Activated naive CD8-positive, alpha-beta T cell treated with anti-CD3 and anti-CD28 coated beads, Interleukin-2, amount 10 ng/mL, durations not matched to agents 7 days and 5 days (primary cell): ENCODE results near the gene FGFRL1. TPM values are rescaled to one million over a fixed set of nuclear protein-coding genes. Genes with fewer than 3 reads are reported as not detected.
A peak's percentile ranks its signal among the peaks of the same experiment; 100 is the strongest.

Experiments
- ATAC-seq: fragments of 150-1000 bp; cut with Tn5 transposase; one replicate; pipeline ENCODE4 v1.10.0; 2021; ENCODE audit warnings: low read depth, moderate library complexity
- POLR2A ChIA-PET: fragments of 350-600 bp; sonication (Branson Sonifier 250); formaldehyde crosslinking; loops from one replicate; lab custom pipeline; 2021; ENCODE audit warnings: antibody characterized with exemption; lab: Charles Lee
- DNase-seq: peaks from one replicate; pipeline ENCODE4 v3.0.0; 2021
- H3K27ac Mint-ChIP-seq: one replicate; pipeline ENCODE4 v1.8.0; 2022; ENCODE audit warnings: mild to moderate bottlenecking, mixed read lengths
- H3K27me3 Mint-ChIP-seq: one replicate; pipeline ENCODE4 v1.8.0; 2022; ENCODE audit warnings: mild to moderate bottlenecking, moderate library complexity, mixed read lengths
- H3K36me3 Mint-ChIP-seq: one replicate; pipeline ENCODE4 v1.8.0; 2021; ENCODE audit warnings: mild to moderate bottlenecking, mixed read lengths
- H3K4me1 Mint-ChIP-seq: one replicate; pipeline ENCODE4 v1.8.0; 2021; ENCODE audit warnings: mixed read lengths
- H3K4me3 Mint-ChIP-seq: one replicate; pipeline ENCODE4 v1.8.0; 2022; ENCODE audit warnings: mild to moderate bottlenecking, moderate library complexity, mixed read lengths
- H3K9me3 Mint-ChIP-seq: one replicate; pipeline ENCODE4 v1.8.0; 2021; ENCODE audit warnings: mixed read lengths
- total RNA-seq, 2 experiments: library from RNA; stranded (reverse); gene quantifications; one replicate each; pipeline ENCODE4 v1.2.3, GENCODE V29; 2021

FGFRL1 gene
- total RNA-seq, 2 experiments from 2014 or later: 15.5 to 19.1 TPM

DNA sequence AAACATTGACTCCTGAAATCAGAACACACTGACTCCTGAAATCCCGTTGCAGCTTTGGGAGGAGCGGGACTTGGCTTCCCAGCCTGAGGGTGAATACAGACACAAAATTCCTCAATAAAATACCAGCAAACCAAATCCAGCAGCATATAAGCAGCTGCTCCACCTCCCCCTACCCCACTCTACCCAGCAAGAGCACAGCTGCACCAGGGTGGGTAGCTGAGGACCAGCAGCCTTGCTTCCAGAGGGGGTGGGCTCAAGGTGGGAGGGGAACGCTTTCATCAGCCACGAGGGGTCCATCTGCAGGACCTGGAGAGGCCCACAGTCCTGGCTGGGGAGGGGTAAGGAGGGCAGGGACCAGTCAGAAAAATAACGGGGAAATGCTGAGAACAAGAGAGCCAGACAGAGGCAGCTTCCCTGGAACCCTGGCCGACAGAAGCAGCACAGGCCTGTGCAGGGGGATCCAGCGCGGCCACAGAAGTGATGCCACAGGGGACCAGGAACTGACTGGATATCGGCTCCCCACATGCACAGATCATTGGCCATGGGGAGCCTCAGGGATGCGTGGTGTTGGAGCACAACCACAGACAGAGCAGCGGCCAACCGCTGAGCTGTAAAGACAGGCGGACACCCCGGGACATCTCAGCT is 49.8 kb downstream of the FGFRL1 start:
- POLR2A ChIA-PET: no interaction called here
- Mint-ChIP-seq H3K4me3 (no peak overlapping the region), H3K36me3 (no peaks in the 10 kb centered on the region), H3K27me3 (peaks cover 23% of the 10 kb centered on the region), H3K27ac (no peak overlapping the region), H3K4me1 (peaks cover 7% of the 10 kb centered on the region), H3K9me3 (peaks cover 1% of the 10 kb centered on the region)
- DNase-seq (no peak), ATAC-seq (no peak)

- POLR2A ChIA-PET: no interaction called here
- DNase-seq (no peak), ATAC-seq (no peak)
- Mint-ChIP-seq H3K27ac (no peak overlapping the region), H3K36me3 (no peaks in the 10 kb centered on the region), H3K27me3 (peaks cover 23% of the 10 kb centered on the region), H3K4me3 (no peak overlapping the region), H3K4me1 (peaks cover 5% of the 10 kb centered on the region), H3K9me3 (peaks cover 1% of the 10 kb centered on the region)
Measured at GRCh38 chr4:1061760-1062159, 50.3 kb downstream of the FGFRL1 start.

DNA sequence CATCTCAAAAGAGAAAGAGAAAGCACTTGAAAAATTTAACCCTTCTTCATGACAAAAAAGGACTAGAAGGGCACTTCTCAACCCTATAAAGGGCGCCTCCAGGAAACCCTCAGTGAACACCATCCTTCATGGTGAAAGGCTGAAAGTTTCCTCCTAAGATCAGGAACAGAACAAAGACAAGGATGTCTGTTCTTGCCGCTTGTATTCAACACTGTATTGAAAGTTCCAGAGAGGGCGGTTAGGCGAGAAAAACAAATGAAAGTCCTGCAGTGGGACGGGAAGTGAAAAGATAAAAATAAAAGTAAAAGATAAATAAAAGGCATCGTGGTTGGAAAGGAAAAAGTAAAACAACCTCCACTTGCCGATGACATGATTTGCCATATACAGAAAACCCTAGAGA is 51.0 kb downstream of the FGFRL1 start:
- H3K4me1 Mint-ChIP-seq: peaks cover 5% of the 10 kb centered on the region
- ATAC-seq (no peak), DNase-seq (no peak)
- peaks cover 1% of the 10 kb centered on the region for H3K9me3 Mint-ChIP-seq
- H3K27ac Mint-ChIP-seq: no peak overlapping the region
- H3K36me3 Mint-ChIP-seq: no peaks in the 10 kb centered on the region
- peaks cover 25% of the 10 kb centered on the region for H3K27me3 Mint-ChIP-seq
- peak overlapping the region; percentile 4 for H3K4me3 Mint-ChIP-seq
- POLR2A ChIA-PET: no interaction called here

DNA sequence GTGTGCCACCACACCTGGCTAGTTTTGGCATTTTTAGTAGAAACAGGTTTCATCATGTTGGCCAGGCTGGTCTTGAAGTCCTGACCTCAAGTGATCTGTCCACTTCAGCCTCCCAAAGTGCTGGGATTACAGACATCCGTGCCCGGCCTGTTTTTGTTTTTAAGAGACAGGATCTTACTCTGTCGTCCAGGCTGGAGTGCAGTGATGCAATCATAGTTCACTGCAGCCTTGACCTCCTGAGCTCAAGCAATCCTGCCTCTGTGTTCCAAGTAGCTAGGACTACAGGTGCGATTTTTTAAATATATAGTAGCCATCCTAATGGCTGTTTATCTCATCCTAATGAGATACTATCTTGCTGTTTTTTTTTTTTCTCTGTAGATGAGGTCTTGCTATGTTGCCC is 54.3 kb downstream of the FGFRL1 start:
- Mint-ChIP-seq H3K4me1 (peaks cover 5% of the 10 kb centered on the region), H3K27ac (no peak overlapping the region), H3K27me3 (peaks cover 33% of the 10 kb centered on the region), H3K4me3 (no peak overlapping the region), H3K36me3 (no peaks in the 10 kb centered on the region), H3K9me3 (peaks cover 1% of the 10 kb centered on the region)
- POLR2A ChIA-PET: interaction anchor here (1.1 kb wide), 1 partner anchor 10 kb away, joined by 4 read pairs; no protein-coding TSS in a partner anchor
- no peak for DNase-seq
- ATAC-seq: no peak

DNA sequence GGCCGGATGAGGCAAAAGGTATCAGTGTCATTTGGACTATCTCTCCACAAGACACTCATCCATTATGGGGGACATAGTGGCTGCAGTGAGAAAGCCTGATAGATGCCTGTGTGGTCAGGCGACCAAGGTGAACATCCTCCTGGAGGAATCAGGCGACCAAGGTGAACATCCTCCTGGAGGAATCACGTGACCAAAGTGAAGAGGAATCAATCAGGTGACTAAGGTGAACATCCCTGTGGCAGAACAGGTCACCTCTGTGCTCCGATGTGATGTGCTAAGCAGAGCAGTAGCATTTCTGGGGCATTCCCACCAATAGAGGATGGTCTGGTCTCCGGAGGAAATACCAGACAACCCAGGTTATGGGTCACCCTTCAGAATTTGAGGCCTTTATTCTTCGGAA is 58.0 kb downstream of the FGFRL1 start:
- Mint-ChIP-seq H3K27ac (no peak overlapping the region), H3K4me3 (no peak overlapping the region)

DNA sequence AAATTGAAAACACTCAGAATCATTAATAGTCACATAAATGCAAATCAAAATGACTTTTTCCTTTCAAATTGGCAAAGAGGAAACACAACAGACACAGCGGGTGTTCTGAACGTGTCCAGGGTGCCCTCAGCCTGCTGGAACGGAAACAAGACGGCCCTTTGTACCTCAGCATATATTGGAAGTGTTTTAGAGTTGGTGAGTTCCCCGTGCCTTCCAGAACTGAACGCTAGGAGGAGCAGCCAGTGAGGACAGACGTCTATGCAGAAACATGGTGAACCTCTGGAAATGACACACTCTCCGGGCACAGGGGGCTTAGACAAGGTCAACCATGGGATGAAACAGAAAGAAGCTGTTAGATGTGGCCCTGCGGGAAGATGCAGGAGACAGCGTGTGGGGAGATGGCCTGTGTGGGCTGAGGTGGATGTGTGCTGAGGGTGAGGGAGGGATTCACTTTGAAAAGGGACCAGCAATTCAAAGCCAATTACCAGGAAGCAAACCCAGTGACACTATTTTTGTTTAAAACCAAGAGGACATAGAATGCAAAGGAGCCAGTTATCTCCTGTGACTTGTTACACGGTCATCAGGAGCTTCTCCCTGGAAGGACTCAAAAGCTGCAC is 61.5 kb downstream of the FGFRL1 start:
- POLR2A ChIA-PET: no interaction called here
- peaks cover 9% of the 10 kb centered on the region for H3K4me1 Mint-ChIP-seq
- no peak overlapping the region for H3K4me3 Mint-ChIP-seq
- ATAC-seq (peak; percentile 94), DNase-seq (peak; percentile 54)
- no peak overlapping the region for H3K27ac Mint-ChIP-seq
- no peaks in the 10 kb centered on the region for H3K9me3 Mint-ChIP-seq
- H3K36me3 Mint-ChIP-seq: no peaks in the 10 kb centered on the region
- H3K27me3 Mint-ChIP-seq: peaks cover 10% of the 10 kb centered on the region

More for the DNA sequence above, 58.0 kb downstream of the FGFRL1 start:
- H3K9me3 Mint-ChIP-seq: no peaks in the 10 kb centered on the region
- no peak for DNase-seq
- POLR2A ChIA-PET: no interaction called here
- ATAC-seq: no peak
- H3K27me3 Mint-ChIP-seq: peaks cover 21% of the 10 kb centered on the region
- peaks cover 9% of the 10 kb centered on the region for H3K4me1 Mint-ChIP-seq
- no peaks in the 10 kb centered on the region for H3K36me3 Mint-ChIP-seq

DNA sequence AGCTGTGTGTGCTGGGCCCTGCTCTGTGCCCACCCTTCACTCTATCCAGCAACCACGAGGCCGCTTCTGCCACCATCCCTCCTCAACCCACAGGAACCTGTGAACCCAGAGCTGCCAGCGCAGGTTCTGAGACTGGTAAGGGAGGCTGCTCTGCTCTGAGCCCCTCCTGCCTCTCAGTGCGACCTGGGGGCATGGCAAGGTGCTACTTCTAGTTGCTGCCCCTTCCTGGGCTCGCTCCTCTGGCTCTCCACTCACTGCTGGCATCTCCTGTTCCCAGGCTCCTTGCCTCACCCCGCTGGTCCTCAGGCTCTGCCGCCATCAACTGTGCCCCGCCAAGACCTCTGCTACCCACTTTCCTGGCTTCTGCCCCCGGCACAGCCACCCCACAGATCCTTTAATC is 62.7 kb downstream of the FGFRL1 start:
- H3K9me3 Mint-ChIP-seq: peaks cover 2% of the 10 kb centered on the region
- H3K36me3 Mint-ChIP-seq: no peaks in the 10 kb centered on the region
- ATAC-seq (no peak), DNase-seq (no peak)
- H3K27ac Mint-ChIP-seq: no peak overlapping the region
- H3K4me1 Mint-ChIP-seq: peaks cover 11% of the 10 kb centered on the region
- H3K27me3 Mint-ChIP-seq: peaks cover 5% of the 10 kb centered on the region
- no peak overlapping the region for H3K4me3 Mint-ChIP-seq
- POLR2A ChIA-PET: no interaction called here

DNA sequence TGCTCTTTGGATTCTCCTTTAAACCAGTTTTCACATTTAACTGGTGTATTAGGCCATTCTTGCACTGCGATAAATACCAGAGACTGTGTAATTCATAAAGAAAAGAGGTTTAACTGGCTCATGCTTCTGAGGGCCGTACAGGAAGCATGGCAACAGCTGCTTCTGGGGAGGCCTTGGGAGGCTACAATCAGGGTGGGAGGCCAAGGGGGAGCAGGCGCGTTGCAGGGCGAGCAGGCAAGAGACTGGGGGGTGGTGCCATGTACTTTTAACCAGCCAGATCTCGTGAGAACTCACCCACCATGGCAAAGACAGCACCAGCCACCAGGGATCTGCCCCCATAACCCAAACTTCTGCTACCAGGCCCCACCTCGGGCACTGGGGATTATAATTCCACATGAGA is 63.8 kb downstream of the FGFRL1 start:
- H3K36me3 Mint-ChIP-seq: no peaks in the 10 kb centered on the region
- no peak for DNase-seq
- H3K27ac Mint-ChIP-seq: no peak overlapping the region
- no peak overlapping the region for H3K4me3 Mint-ChIP-seq
- H3K9me3 Mint-ChIP-seq: peaks cover 4% of the 10 kb centered on the region
- ATAC-seq: no peak
- peaks cover 5% of the 10 kb centered on the region for H3K27me3 Mint-ChIP-seq
- POLR2A ChIA-PET: no interaction called here
- peaks cover 11% of the 10 kb centered on the region for H3K4me1 Mint-ChIP-seq

DNA sequence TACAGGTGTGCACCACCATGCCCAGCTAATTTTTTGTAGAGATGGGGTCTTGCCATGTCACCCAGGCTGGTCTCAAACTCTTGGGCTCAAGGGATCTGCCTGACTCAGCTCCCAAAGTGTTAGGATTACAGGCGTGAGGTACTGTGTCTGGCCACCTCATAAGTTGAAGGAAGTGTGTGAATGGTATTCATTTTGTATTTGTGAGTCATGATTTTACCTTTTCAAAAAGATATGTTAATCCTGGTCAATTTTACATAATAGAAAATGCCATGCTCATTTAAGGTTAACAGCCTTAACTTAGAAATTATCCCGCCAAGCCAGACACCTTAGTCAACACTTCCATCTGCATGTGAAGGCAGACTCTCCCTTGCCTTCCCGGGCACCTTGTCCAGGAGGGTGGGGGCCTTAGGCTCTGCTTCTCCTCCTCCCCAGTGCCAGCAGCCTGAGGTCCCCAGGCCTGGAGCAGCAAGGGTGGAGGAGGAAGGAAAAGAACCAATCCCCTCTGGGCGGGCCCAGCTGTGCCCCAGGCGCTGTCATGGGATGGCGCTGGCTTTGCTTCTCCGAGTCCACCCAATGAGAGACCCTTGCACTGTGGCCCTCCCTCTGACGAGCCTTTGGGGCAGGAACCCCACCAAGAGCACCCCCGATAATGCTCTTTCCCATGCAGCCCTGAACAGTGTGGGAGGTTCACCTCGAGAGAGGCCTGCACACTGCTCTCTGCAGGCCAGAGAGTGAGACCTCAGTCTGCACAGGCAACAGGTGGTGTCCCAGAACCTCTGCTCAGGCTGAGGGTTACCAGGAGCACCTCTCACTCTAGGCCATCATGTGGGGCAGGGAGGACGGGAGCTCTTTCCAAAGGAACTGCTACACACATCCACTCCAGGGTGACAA is 64.6 kb downstream of the FGFRL1 start:
- no peak for DNase-seq
- peaks cover 4% of the 10 kb centered on the region for H3K9me3 Mint-ChIP-seq
- H3K4me3 Mint-ChIP-seq: no peak overlapping the region
- H3K27ac Mint-ChIP-seq: no peak overlapping the region
- peaks cover 12% of the 10 kb centered on the region for H3K4me1 Mint-ChIP-seq
- ATAC-seq: no peak
- POLR2A ChIA-PET: no interaction called here
- H3K27me3 Mint-ChIP-seq: peaks cover 8% of the 10 kb centered on the region
- no peaks in the 10 kb centered on the region for H3K36me3 Mint-ChIP-seq

Other genes starting within 250 kb of the FGFRL1 start
- 1 to 10 TPM; 3.7 to 5.0 TPM for gene CPLX1, start 185.5 kb upstream of the FGFRL1 start, total RNA-seq
- 100 to 1,000 TPM; 169 to 182 TPM for gene GAK, start 79.3 kb upstream of the FGFRL1 start, total RNA-seq
- gene TMEM175, start 79.2 kb upstream of the FGFRL1 start, total RNA-seq: 10 to 100 TPM; 38.2 to 39.8 TPM
- gene DGKQ, start 38.1 kb upstream of the FGFRL1 start, total RNA-seq: 10 to 100 TPM; 31.3 to 32.4 TPM
- gene IDUA, start 24.6 kb upstream of the FGFRL1 start, total RNA-seq: 10 to 100 TPM; 37.5 to 38.7 TPM
- gene SLC26A1, start 18.2 kb upstream of the FGFRL1 start, total RNA-seq: under 1 TPM; 0.25 to 0.65 TPM
- 1 to 10 TPM; 7.3 to 8.1 TPM for gene RNF212, start 101.9 kb downstream of the FGFRL1 start, total RNA-seq
- gene SPON2, start 161.0 kb downstream of the FGFRL1 start, total RNA-seq: 10 to 100 TPM; 18.5 to 18.8 TPM
- 100 to 1,000 TPM; 194 to 211 TPM for gene CTBP1, start 237.5 kb downstream of the FGFRL1 start, total RNA-seq